Measurements from ENCODE around the gene CELF1. TPM values are rescaled to one million over a fixed set of nuclear protein-coding genes. Genes with fewer than 3 reads are reported as not detected.

The CELF1 gene
- polyA plus RNA-seq, 1 of the 3 experiments (the other 2 are of a cell fraction): 47.5 TPM

GRCh38 chr11:47469361-47470179 lies 83.4 kb downstream of the CELF1 start:
- Histone ChIP-seq H3K9me2 (no peaks in the 10 kb centered on the region), H3K79me2 (ENCODE audit: insufficient read depth) (peaks cover 58% of the 10 kb centered on the region), H2AFZ (ENCODE audit: low read depth) (no peak overlapping the region), H3K4me1 (ENCODE audit: control insufficient read depth in 1 of 2, insufficient read depth in 2 of 2, low read depth in 1 of 2, low read length in 1 of 2) (peaks cover 19 to 25% of the 10 kb centered on the region in 2 experiments; a peak in 3 of 4 replicates), H3F3A (replicated peaks; ENCODE audit: insufficient read depth) (peaks cover 2% of the 10 kb centered on the region), H3K27ac (ENCODE audit: low read depth in 2 of 2, low read length in 1 of 2) (no peak overlapping the region; a peak in 1 of 4 replicates), H3K36me3 (replicated peaks in 1 of 2; ENCODE audit: control insufficient read depth in 1 of 2, insufficient read depth in 2 of 2, low read length in 1 of 2) (peaks cover 71 to 74% of the 10 kb centered on the region in 2 experiments), H3K9me3 (no peaks in the 10 kb centered on the region), H4K20me1 (ENCODE audit: insufficient read depth) (peaks cover 33% of the 10 kb centered on the region), H3K27me3 (ENCODE audit: insufficient read depth) (no peaks in the 10 kb centered on the region), H3K4me2 (no peak overlapping the region), H3K4me3 (ENCODE audit: low read depth in 2 of 2, low read length in 1 of 2) (no peak overlapping the region), H3K9ac (no peak overlapping the region)
- no peak for DNase-seq
- ChIA-PET CTCF (interaction anchor here (1.1 kb wide), 1 partner anchor 18 kb away, joined by 3 read pairs; no protein-coding TSS in a partner anchor), POLR2A (no interaction called here)
- no peak for TF ChIP-seq YY1 (IDR thresholded peaks at IDR 0.05; ENCODE audit: low read depth)
- TF ChIP-seq USF1 (IDR thresholded peaks at IDR 0.05; ENCODE audit: borderline replicate concordance, low read depth): no peak
- no peak for TF ChIP-seq RXRA (IDR thresholded peaks at IDR 0.05; ENCODE audit: borderline replicate concordance, low read depth)
- TF ChIP-seq GATA2 (CRISPR knock-in tag; IDR thresholded peaks at IDR 0.05): no peak
- TF ChIP-seq USF2 (IDR thresholded peaks at IDR 0.05; ENCODE audit: borderline replicate concordance, low read depth, low read length): no peak
- TF ChIP-seq EZH2phosphoT487 (IDR thresholded peaks at IDR 0.05; ENCODE audit: borderline replicate concordance, low read depth): no peak
- TF ChIP-seq CTCF (IDR thresholded peaks at IDR 0.05): no peak
- no peak for TF ChIP-seq EP300 (IDR thresholded peaks at IDR 0.05; ENCODE audit: borderline replicate concordance in 1 of 2, low read depth in 1 of 2, low read length in 1 of 2)
- TF ChIP-seq TCF12 (IDR thresholded peaks at IDR 0.05): no peak
- no peak for TF ChIP-seq RCOR1 (IDR thresholded peaks at IDR 0.05; ENCODE audit: low read length)
- no peak for TF ChIP-seq RFX5 (IDR thresholded peaks at IDR 0.05; ENCODE audit: low read length)
- no peak for TF ChIP-seq CHD2 (IDR thresholded peaks at IDR 0.05; ENCODE audit: low read length, partially characterized antibody)
- no peak for TF ChIP-seq MAX (IDR thresholded peaks at IDR 0.05; ENCODE audit: low read depth)
- 99% methylated on average over 7 of the region's 7 CpGs for WGBS (ENCODE audit: low lambda C conversion rate)
